OCI-LY7 (cell line): Measurements from ENCODE around the gene ATMIN.

Experiments used
- CTCF ChIP-seq: fragments of 200-600 bp; sonication (generic); conservative IDR thresholded peaks from 2 replicates; pipeline ENCODE4 v1.5.1; 2014; ENCODE audit warnings: mild to moderate bottlenecking, antibody characterized with exemption, low read length, moderate library complexity, mixed read lengths
- EZH2phosphoT487 ChIP-seq: fragments of 200-600 bp; sonication (generic); IDR thresholded peaks from 2 replicates; pipeline ENCODE4 v1.6.1; 2018; ENCODE audit warnings: low read depth, borderline replicate concordance, mild to moderate bottlenecking, mixed run types, antibody characterized with exemption, low read length, moderate library complexity, mixed read lengths

DNA sequence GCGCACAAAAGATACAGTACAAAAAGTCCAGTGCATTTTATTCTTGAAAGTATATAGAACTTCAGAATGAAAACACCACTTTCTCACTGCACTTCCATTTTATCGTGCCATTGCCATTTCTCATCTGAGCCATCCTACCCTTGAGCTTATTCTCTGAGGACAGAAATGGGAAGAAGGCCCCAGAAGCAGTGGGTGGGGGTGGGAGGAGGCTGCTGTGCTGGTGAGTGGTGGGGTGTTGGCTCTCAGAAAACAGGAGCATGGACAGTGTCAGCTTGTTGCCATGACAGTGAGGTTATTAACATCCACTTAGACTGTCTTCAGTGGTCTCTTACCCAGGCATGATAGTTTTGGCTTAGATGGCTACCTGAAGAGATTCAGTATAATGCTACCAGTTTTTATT, 4.5 kb downstream of the ATMIN start:
- no peak for TF ChIP-seq CTCF
- no peak for TF ChIP-seq EZH2phosphoT487
